IPS-20b (cell line): Measurements from ENCODE around the gene QARS1.

Source experiments
- H3K27ac ChIP-seq: one replicate; pipeline ENCODE4 v1.5.1; 2013; ENCODE audit warnings: low read length
- H3K27me3 ChIP-seq: 2 replicates; pipeline ENCODE4 v1.6.1; 2013; ENCODE audit warnings: mild to moderate bottlenecking, low read length, inconsistent platforms; ENCODE audit not compliant: insufficient read depth
- H3K36me3 ChIP-seq: 2 replicates; pipeline ENCODE4 v1.6.1; 2013; ENCODE audit warnings: low read depth, mild to moderate bottlenecking, inconsistent platforms, low read length, moderate library complexity; ENCODE audit not compliant: insufficient read depth
- H3K4me1 ChIP-seq: 2 replicates; pipeline ENCODE4 v1.6.1; 2013; ENCODE audit warnings: mild to moderate bottlenecking, control low read depth, inconsistent platforms, low read length, moderate library complexity; ENCODE audit not compliant: insufficient read depth
- H3K4me3 ChIP-seq: 2 replicates; pipeline ENCODE4 v1.5.1; 2013; ENCODE audit warnings: mild to moderate bottlenecking, low read length, inconsistent platforms
- H3K9ac ChIP-seq: 2 replicates; pipeline ENCODE4 v1.6.1; 2013; ENCODE audit warnings: low read depth, mild to moderate bottlenecking, inconsistent platforms, low read length, moderate library complexity
- H3K9me3 ChIP-seq: 2 replicates; pipeline ENCODE4 v1.6.1; 2013; ENCODE audit warnings: mild to moderate bottlenecking, low read depth, low read length, inconsistent platforms; ENCODE audit not compliant: insufficient read depth

Gene QARS1

DNA sequence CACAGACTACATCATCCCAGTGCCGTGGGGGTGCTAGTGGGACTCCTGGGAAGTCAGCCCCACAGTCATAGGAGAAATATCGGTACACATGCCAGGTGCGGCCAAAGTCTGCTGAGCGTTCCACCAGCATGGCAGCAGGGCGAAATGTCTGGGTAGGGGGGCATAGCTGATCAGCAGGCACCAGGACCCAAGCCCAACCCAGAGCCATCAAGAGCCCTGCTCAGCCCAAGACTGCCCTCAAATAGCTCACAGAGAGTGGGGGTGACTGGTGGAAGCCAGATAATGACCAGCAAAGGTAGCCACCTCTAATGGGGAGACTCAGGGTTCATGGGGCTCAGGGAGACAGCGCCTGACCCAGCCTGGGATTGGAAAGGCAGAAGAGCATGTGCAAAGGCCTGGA, 27.0 kb upstream of the QARS1 start:
- H3K9me3 ChIP-seq = no peaks in the 10 kb centered on the region
- H3K36me3 ChIP-seq = no peaks in the 10 kb centered on the region
- no peaks in the 10 kb centered on the region for H3K27me3 ChIP-seq
- H3K27ac ChIP-seq = no peak overlapping the region
- H3K9ac ChIP-seq = peak overlapping the region; percentile 81; the same call in 1 of the 2 replicates
- H3K4me3 ChIP-seq = peak overlapping the region; percentile 92
- H3K4me1 ChIP-seq = 0 out of 2 replicates have a peak, but pooled peaks cover 8% of the 10 kb centered on the region

- 0 out of 2 replicates have a peak, but pooled peaks cover 8% of the 10 kb centered on the region for H3K4me1 ChIP-seq
- no peak overlapping the region for H3K9ac ChIP-seq
- no peak overlapping the region for H3K4me3 ChIP-seq
- H3K9me3 ChIP-seq = no peaks in the 10 kb centered on the region
- no peaks in the 10 kb centered on the region for H3K27me3 ChIP-seq
- H3K27ac ChIP-seq = no peak overlapping the region
- no peaks in the 10 kb centered on the region for H3K36me3 ChIP-seq
Measured at GRCh38 chr3:49131040-49131439, 26.5 kb upstream of the QARS1 start.

DNA sequence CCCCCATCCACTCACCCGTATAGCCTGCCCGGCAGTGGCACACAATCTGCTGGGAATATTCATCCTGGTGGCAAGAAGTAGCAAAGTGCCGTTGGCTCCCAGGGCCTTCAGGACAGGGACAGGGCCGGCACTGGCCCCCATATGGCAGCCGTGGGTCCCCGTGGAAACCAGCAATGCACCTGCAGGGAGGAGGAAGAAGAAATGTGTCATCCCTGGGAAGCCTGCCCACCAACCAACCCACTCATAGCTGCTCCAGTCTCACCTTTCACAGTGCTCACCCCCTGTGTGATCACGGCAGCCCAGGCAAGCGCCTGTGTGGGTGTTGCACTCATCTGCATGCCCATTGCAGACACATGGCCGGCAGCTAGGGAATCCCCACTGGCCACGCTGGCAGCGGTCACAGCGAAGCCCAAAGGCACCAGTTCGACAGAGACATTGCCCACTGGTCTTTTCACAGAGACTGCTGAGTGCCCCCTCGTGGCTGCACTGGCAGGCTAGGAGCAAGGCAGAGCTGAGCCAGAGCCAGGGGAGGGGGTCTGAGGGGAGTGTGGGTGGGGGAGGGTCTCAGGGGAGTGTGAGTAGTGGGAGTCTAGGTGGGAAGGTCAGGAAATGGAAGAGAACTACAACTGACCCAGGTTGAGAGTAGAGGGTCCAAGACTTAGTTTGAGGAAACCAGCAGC, 20.6 kb upstream of the QARS1 start:
- H3K27ac ChIP-seq = no peak overlapping the region
- H3K9me3 ChIP-seq = no peaks in the 10 kb centered on the region
- H3K36me3 ChIP-seq = peaks cover 25% of the 10 kb centered on the region
- H3K9ac ChIP-seq = no peak overlapping the region
- no peaks in the 10 kb centered on the region for H3K27me3 ChIP-seq
- no peak overlapping the region for H3K4me3 ChIP-seq
- no peaks in the 10 kb centered on the region for H3K4me1 ChIP-seq

- Histone ChIP-seq H3K27ac (no peak overlapping the region), H3K4me1 (peaks cover 5% of the 10 kb centered on the region; the same call in 1 of the 2 replicates), H3K9me3 (no peaks in the 10 kb centered on the region), H3K4me3 (no peak overlapping the region), H3K36me3 (peaks cover 25% of the 10 kb centered on the region), H3K27me3 (no peaks in the 10 kb centered on the region), H3K9ac (no peak overlapping the region)
Measured at GRCh38 chr3:49124203-49124602, 19.6 kb upstream of the QARS1 start.

GRCh38 chr3:49123687-49124086, 19.1 kb upstream of the QARS1 start:
- no peak overlapping the region for H3K9ac ChIP-seq
- no peak overlapping the region for H3K27ac ChIP-seq
- peaks cover 5% of the 10 kb centered on the region; the same call in 1 of the 2 replicates for H3K4me1 ChIP-seq
- H3K27me3 ChIP-seq = no peaks in the 10 kb centered on the region
- H3K36me3 ChIP-seq = peaks cover 25% of the 10 kb centered on the region
- no peaks in the 10 kb centered on the region for H3K9me3 ChIP-seq
- H3K4me3 ChIP-seq = no peak overlapping the region

DNA sequence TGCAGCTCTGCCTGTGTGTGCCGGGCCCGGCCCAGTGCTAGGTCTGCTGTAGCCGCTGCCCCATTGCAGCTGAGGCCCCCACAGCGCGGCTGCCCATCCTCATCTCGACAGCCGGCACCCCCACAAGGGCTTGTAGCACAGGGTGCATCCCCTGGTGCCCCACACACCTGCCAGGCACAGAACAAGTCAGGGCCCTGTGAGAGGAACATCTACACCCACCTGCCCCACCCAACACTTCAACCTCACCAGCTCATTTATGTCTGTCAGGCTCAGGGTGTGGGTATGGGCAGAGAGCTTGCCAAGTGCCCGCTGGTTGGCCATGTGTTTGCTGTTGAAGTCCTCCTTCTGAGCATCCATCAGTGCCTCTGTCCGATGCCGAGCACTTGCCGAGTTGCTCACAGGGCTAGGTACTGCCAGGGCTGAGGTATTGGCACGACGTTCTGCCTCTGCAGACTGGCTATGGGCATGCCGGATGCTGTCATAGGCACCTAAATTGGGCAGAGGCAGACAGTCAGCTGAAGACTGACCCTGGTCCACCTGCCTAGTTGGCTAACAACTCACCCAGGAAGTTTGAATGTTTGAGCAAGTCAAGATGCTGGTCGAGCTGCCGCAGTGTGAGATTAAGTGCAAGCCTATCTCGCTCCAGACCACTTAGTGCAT, 18.5 kb upstream of the QARS1 start:
- Histone ChIP-seq H3K4me3 (no peak overlapping the region), H3K27ac (no peak overlapping the region), H3K4me1 (peaks cover 5% of the 10 kb centered on the region; the same call in 1 of the 2 replicates), H3K9me3 (no peaks in the 10 kb centered on the region), H3K36me3 (peaks cover 32% of the 10 kb centered on the region), H3K9ac (no peak overlapping the region), H3K27me3 (no peaks in the 10 kb centered on the region)

DNA sequence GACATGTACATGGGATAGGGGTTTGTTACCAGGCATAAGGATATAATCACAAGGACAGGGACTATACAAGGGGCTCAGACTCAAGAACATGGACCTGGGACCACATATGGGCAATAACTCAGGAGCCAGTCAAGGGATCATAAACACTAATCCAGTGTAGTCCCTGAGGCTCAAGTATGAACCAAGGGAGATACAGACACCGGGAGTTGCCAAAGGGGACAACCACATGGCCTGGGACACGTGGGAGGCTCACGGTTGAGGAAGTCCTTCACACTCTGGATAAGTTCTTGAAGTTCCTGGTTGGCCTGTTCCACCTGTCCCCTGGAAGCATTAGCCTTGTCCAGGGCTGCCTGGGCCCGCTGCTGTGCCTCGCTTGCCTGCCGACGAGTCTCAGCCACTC, 17.9 kb upstream of the QARS1 start:
- peaks cover 5% of the 10 kb centered on the region; the same call in 1 of the 2 replicates for H3K4me1 ChIP-seq
- no peaks in the 10 kb centered on the region for H3K27me3 ChIP-seq
- H3K4me3 ChIP-seq = no peak overlapping the region
- H3K27ac ChIP-seq = no peak overlapping the region
- H3K9me3 ChIP-seq = no peaks in the 10 kb centered on the region
- no peak overlapping the region for H3K9ac ChIP-seq
- H3K36me3 ChIP-seq = peaks cover 38% of the 10 kb centered on the region

- no peaks in the 10 kb centered on the region for H3K9me3 ChIP-seq
- no peak overlapping the region for H3K9ac ChIP-seq
- H3K4me3 ChIP-seq = no peak overlapping the region
- peaks cover 42% of the 10 kb centered on the region for H3K36me3 ChIP-seq
- no peak overlapping the region for H3K27ac ChIP-seq
- no peaks in the 10 kb centered on the region for H3K27me3 ChIP-seq
- H3K4me1 ChIP-seq = peaks cover 5% of the 10 kb centered on the region; the same call in 1 of the 2 replicates
Measured at GRCh38 chr3:49122022-49122421, 17.5 kb upstream of the QARS1 start.

DNA sequence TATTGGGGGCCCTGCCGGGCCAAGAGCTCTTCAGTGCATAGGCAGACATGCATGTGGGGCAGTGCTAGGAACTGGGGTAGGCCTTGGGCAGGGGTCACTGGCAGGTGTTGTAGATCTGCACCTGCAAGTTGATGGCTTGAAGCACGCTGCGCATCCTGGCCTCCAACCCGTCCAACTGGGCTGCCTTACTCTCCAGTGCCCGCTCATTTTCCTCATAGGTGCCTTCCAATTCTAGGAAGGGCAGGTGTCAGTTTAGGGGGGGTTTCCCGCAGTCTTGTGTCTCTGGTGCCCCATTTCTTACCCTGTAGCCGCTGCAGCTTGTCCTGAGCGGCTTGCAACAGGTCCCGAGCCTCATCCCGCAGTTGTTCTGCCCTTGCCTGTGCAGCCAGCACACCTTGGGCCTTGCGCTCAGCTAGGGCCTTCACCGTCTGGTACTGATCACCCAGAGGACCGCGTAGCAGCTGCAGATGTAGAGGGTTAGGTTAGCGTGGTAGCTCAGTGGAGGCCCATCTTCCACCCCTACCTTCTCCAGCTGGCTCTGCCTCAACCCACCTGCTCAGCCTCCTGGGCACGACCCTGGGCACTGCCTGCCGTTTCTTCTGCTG, 16.7 kb upstream of the QARS1 start:
- Histone ChIP-seq H3K4me1 (peaks cover 5% of the 10 kb centered on the region; the same call in 1 of the 2 replicates), H3K9me3 (no peaks in the 10 kb centered on the region), H3K27ac (peak overlapping the region; percentile 53), H3K36me3 (peaks cover 50% of the 10 kb centered on the region), H3K27me3 (no peaks in the 10 kb centered on the region), H3K4me3 (peak overlapping the region; percentile 92), H3K9ac (peak overlapping the region; percentile 95; the same call in 1 of the 2 replicates)

GRCh38 chr3:49120438-49121131, 16.0 kb upstream of the QARS1 start, which contains the start of gene USP19:
TSS of gene USP19 (minus strand) at chr3:49120823. CDS start at chr3:49119145, 1,678 bp downstream.
- Histone ChIP-seq H3K27me3 (no peaks in the 10 kb centered on the region), H3K4me1 (peaks cover 5% of the 10 kb centered on the region; the same call in 1 of the 2 replicates), H3K9me3 (no peaks in the 10 kb centered on the region), H3K9ac (peak within 1 kb of the TSS; percentile 95), H3K4me3 (peak within 1 kb of the TSS; percentile 92), H3K27ac (peak within 1 kb of the TSS; percentile 53), H3K36me3 (peaks cover 56% of the 10 kb centered on the region)

- H3K4me3 ChIP-seq = peak overlapping the region; percentile 92
- H3K9me3 ChIP-seq = no peaks in the 10 kb centered on the region
- peaks cover 62% of the 10 kb centered on the region for H3K36me3 ChIP-seq
- peaks cover 5% of the 10 kb centered on the region; the same call in 1 of the 2 replicates for H3K4me1 ChIP-seq
- peak overlapping the region; percentile 95 for H3K9ac ChIP-seq
- no peak overlapping the region for H3K27ac ChIP-seq
- no peaks in the 10 kb centered on the region for H3K27me3 ChIP-seq
Measured at GRCh38 chr3:49120096-49120437, 15.5 kb upstream of the QARS1 start.
